GM13977 (cell line): Measurements from ENCODE around the gene MYH6.

ENCODE experiments used
- DNase-seq: peaks from one replicate; pipeline ENCODE4 v3.0.0; 2012; ENCODE audit warnings: low spot score
- CTCF ChIP-seq: IDR thresholded peaks from 2 replicates; pipeline ENCODE4 v1.5.1; 2012; ENCODE audit warnings: mild to moderate bottlenecking, control low read depth; ENCODE audit not compliant: insufficient read depth; ENCODE audit errors: extremely low read depth, missing control alignments
- in situ Hi-C: fragments of 300-500 bp; cut with MboI; formaldehyde crosslinking; loops from one replicate; pipeline ENCODE4 v1.12.0; 2022; ENCODE audit warnings: low sequenced_read_pairs, low pct_unique_long_range_greater_than_20kb, mixed read lengths, inconsistent platforms; ENCODE audit not compliant: unreplicated experiment

MYH6 gene

GRCh38 chr14:23406725-23407355 lies 1.2 kb downstream of the MYH6 start:
- TF ChIP-seq CTCF, result no peak
- in situ Hi-C loops, result no loop called here
- no peak for DNase-seq

GRCh38 chr14:23406244-23406643 lies 1.8 kb downstream of the MYH6 start:
- no peak for TF ChIP-seq CTCF
- DNase-seq, result no peak
- in situ Hi-C loops, result no loop called here

GRCh38 chr14:23405516-23406025 lies 2.5 kb downstream of the MYH6 start:
- DNase-seq, result no peak
- TF ChIP-seq CTCF, result no peak
- in situ Hi-C loops, result no loop called here

GRCh38 chr14:23405096-23405495 lies 3.0 kb downstream of the MYH6 start:
- in situ Hi-C loops, result no loop called here
- TF ChIP-seq CTCF, result no peak
- no peak for DNase-seq

- in situ Hi-C loops, result no loop called here
- no peak for DNase-seq
- TF ChIP-seq CTCF, result no peak
These were observed 3.7 kb downstream of the MYH6 start for GRCh38 chr14:23404331-23404900.

GRCh38 chr14:23403908-23404307 lies 4.2 kb downstream of the MYH6 start:
- no peak for DNase-seq
- no peak for TF ChIP-seq CTCF
- in situ Hi-C loops, result no loop called here

GRCh38 chr14:23403139-23403438 lies 5.0 kb downstream of the MYH6 start:
- DNase-seq, result no peak
- TF ChIP-seq CTCF, result no peak
- in situ Hi-C loops, result no loop called here
